HL-60 (cell line): ENCODE results near the gene PIEZO1.

Experiments used
- POLR2AphosphoS5 ChIP-seq: IDR thresholded peaks from 2 replicates; pipeline ENCODE4 v1.6.1; 2012; ENCODE audit warnings: low read depth
- TF ChIP-seq, protein P1 (sequence below): IDR thresholded peaks from one replicate; pipeline ENCODE4 v1.5.1; 2011; ENCODE audit warnings: low read length, control low read depth, inconsistent platforms; ENCODE audit not compliant: insufficient read depth

DNA sequence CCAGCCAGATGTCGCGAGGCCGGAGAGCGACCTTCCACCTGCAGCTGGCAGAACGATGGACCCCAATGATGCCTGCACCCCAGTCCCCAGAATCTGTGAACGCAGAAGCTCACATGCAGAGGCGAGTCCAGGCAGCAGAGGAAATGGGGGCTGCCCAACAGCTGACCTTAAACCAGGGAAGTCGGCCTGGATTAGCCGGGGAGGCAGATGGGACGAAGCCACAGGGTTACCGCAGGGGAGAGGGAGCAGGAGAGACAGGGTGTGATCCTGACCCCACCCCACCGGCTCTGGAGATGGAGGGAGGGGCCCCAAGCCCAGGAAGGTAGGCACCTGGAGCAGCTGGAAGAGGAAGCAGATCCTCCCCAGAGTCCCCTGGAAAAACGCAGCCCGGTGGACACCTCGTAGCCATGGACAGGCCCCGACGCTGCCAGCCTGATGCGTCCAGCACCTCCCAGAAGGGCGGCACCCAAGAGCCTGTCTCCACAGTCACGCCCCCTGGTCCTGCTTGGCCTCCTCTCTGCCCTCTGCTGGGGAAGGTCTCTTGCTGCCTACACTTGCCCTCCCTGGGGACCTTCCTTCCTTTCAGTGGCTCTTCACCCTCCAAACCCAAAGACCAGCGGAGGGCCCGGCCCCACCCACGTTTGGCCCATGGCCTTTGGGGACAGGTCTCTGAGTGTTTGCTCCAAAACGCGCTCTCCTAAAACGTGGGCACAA is 37.3 kb downstream of the PIEZO1 start:
- TF ChIP-seq POLR2AphosphoS5, result no peak
- TF ChIP-seq, protein P1, sequence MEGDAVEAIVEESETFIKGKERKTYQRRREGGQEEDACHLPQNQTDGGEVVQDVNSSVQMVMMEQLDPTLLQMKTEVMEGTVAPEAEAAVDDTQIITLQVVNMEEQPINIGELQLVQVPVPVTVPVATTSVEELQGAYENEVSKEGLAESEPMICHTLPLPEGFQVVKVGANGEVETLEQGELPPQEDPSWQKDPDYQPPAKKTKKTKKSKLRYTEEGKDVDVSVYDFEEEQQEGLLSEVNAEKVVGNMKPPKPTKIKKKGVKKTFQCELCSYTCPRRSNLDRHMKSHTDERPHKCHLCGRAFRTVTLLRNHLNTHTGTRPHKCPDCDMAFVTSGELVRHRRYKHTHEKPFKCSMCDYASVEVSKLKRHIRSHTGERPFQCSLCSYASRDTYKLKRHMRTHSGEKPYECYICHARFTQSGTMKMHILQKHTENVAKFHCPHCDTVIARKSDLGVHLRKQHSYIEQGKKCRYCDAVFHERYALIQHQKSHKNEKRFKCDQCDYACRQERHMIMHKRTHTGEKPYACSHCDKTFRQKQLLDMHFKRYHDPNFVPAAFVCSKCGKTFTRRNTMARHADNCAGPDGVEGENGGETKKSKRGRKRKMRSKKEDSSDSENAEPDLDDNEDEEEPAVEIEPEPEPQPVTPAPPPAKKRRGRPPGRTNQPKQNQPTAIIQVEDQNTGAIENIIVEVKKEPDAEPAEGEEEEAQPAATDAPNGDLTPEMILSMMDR, result peak; percentile 59
